ENCODE results near the gene FMNL3. TPM values are rescaled to one million over a fixed set of nuclear protein-coding genes. Genes with fewer than 3 reads are reported as not detected.

The FMNL3 gene
- total and polyA plus RNA-seq, 2 of the 13 experiments (the other 11 are each of a cell fraction or from before 2014, with no cell fraction given): 0.44 to 1.1 TPM

GRCh38 chr12:49623142-49623904 lies 83.9 kb downstream of the FMNL3 start, which contains the start of gene PRPF40B (continued):
- TF ChIP-seq NFE2L1 (CRISPR knock-in tag; IDR thresholded peaks at IDR 0.05; ENCODE audit: borderline replicate concordance): no peak
- TF ChIP-seq ZNF749 (CRISPR knock-in tag; IDR thresholded peaks at IDR 0.05; ENCODE audit: borderline replicate concordance): no peak

GRCh38 chr12:49622501-49623141 lies 84.6 kb downstream of the FMNL3 start:
- BruUV-seq (replicated peaks): TSS peak; percentile 96
- FAIRE-seq (peak; percentile 18), DNase-seq (ENCODE audit: low spot score) (no peak), ATAC-seq (peak; percentile 75)
- WGBS (ENCODE audit: low lambda C conversion rate): 0% methylated on average over 16 of the region's 22 CpGs
- Histone ChIP-seq H3K4me2 (ENCODE audit: low read depth, low read length) (peak overlapping the region; percentile 95), H3K36me3 (replicated peaks in 1 of 2; ENCODE audit: control insufficient read depth in 1 of 2, insufficient read depth in 2 of 2, low read length in 2 of 2) (no peaks in the 10 kb centered on the region), H3K4me3 (replicated peaks in 1 of 3; ENCODE audit: insufficient read depth in 1 of 3, low read depth in 2 of 3, low read length in 3 of 3) (peak overlapping the region; percentile 54 to 75 (median 59)), H3K79me2 (ENCODE audit: insufficient read depth, low read length) (no peaks in the 10 kb centered on the region), H3K27me3 (ENCODE audit: control insufficient read depth in 1 of 2, insufficient read depth in 2 of 2, low read length in 2 of 2) (no peaks in the 10 kb centered on the region), H3K27ac (ENCODE audit: extremely low read length, insufficient read depth, low read length) (peak overlapping the region; percentile 65), H3K4me1 (ENCODE audit: insufficient read depth, low read length) (peaks cover 29% of the 10 kb centered on the region), H3K9ac (ENCODE audit: insufficient read depth, low read depth, low read length) (peak overlapping the region; percentile 69), H3K9me3 (ENCODE audit: low read length) (no peaks in the 10 kb centered on the region), H2AFZ (ENCODE audit: low read length) (no peak overlapping the region), H4K20me1 (ENCODE audit: insufficient read depth, low read length) (no peaks in the 10 kb centered on the region)
- in situ Hi-C loops (cut with HindIII; ENCODE audit: extremely low pct_ligation_motif_present, low pct_unique_long_range_greater_than_20kb): no loop called here
- intact Hi-C loops (cut with micrococcal nuclease; ENCODE audit: unreplicated experiment): loop anchor here (5.0 kb wide), 1 partner anchor 55 kb away; the partner anchor contains the start of gene MCRS1
- POLR2A ChIA-PET: interaction anchor here (0.6 to 1.8 kb wide), 11 partner anchors 14 to 300 kb away, joined by 3 to 10 read pairs (median 3); partner anchors contain the start of genes BCDIN3D, FAM186B, NCKAP5L and TMBIM6
- CTCF ChIA-PET (ENCODE audit: low intra/inter-chr PET ratio, low total read pairs): no interaction called here
- TF ChIP-seq CCDC6 (CRISPR knock-in tag; IDR thresholded peaks at IDR 0.05) (peak; percentile 21; the same call in 1 of the 2 replicates), ZNF564 (CRISPR knock-in tag; IDR thresholded peaks at IDR 0.05) (no peak), ZFP90 (CRISPR knock-in tag; IDR thresholded peaks at IDR 0.05; ENCODE audit: borderline replicate concordance) (no peak), ZNF781 (CRISPR knock-in tag; IDR thresholded peaks at IDR 0.05; ENCODE audit: borderline replicate concordance, not compliant biosample characterization) (peak; percentile 28), JDP2 (CRISPR knock-in tag; IDR thresholded peaks at IDR 0.05; ENCODE audit: borderline replicate concordance) (no peak), TFE3 (CRISPR knock-in tag; IDR thresholded peaks at IDR 0.05) (peak; percentile 11; the same call in 1 of the 2 replicates), ATF7-NPFF (CRISPR knock-in tag; IDR thresholded peaks at IDR 0.05; ENCODE audit: low read depth) (no peak), ZNF800 (CRISPR knock-in tag; IDR thresholded peaks at IDR 0.05) (no peak), ZNF335 (CRISPR knock-in tag; IDR thresholded peaks at IDR 0.05) (0 out of 2 replicates have a peak, but pooled peaks have one; percentile 14), ZMYM3 (CRISPR knock-in tag; IDR thresholded peaks at IDR 0.05) (no peak), ZNF703 (CRISPR knock-in tag; IDR thresholded peaks at IDR 0.05; ENCODE audit: borderline replicate concordance) (peak; percentile 61), HMGXB4 (CRISPR knock-in tag; IDR thresholded peaks at IDR 0.05; ENCODE audit: borderline replicate concordance in 1 of 2, low read depth in 1 of 2) (0 out of 4 replicates have a peak, but pooled peaks of 1 of the 2 experiments have one; percentile 7)
